ENCODE results near the gene C17orf67.

DNA sequence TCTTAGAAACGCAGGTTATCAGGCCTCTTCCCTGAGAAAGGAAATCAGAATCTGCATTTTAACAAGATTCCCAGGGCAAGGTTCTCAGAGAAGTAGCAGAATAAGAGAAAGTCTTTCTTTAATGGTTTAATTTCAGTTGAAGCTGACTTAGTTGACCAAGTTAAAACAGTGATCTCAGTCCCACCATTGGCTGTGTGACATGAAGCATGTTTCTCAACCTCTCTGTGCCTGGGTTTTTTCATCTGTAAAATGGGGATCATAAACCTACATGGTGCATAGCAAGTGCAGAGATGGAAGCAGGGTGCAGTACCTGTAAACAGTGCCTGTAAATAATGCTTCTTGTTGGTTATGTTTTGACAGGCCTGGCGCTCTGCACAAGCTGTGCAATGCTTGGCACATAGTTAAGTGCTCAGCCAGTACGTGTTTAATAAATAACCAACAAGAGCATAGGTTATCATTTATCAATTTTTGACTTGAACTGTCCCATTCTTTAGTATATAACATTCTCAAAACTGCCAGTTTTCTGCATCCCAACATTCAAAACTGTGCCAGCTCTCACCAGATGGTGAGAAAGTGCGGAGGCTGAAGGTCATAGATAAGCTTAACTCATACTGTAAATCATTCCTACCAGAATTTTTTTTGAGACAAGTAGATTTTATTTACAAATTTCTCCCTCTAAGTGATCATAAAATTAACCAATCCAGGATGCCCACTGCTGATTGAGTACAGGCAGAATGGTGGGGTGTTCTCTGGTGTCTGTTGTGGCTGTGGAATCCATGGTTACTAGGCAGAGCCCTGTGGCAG, 6.9 kb downstream of the C17orf67 start:
- TF ChIP-seq EZH2 (IDR thresholded peaks at IDR 0.05) (no peak), EZH2phosphoT487 (IDR thresholded peaks at IDR 0.05) (no peak)
- TF ChIP-seq, protein P1, sequence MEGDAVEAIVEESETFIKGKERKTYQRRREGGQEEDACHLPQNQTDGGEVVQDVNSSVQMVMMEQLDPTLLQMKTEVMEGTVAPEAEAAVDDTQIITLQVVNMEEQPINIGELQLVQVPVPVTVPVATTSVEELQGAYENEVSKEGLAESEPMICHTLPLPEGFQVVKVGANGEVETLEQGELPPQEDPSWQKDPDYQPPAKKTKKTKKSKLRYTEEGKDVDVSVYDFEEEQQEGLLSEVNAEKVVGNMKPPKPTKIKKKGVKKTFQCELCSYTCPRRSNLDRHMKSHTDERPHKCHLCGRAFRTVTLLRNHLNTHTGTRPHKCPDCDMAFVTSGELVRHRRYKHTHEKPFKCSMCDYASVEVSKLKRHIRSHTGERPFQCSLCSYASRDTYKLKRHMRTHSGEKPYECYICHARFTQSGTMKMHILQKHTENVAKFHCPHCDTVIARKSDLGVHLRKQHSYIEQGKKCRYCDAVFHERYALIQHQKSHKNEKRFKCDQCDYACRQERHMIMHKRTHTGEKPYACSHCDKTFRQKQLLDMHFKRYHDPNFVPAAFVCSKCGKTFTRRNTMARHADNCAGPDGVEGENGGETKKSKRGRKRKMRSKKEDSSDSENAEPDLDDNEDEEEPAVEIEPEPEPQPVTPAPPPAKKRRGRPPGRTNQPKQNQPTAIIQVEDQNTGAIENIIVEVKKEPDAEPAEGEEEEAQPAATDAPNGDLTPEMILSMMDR (IDR thresholded peaks at IDR 0.05) = no peak

Data from neural progenitor cell (in vitro differentiated cells).